Effector CD8-positive, alpha-beta T cell (primary cell): Measurements from ENCODE around the gene ANG.
"Not testable (repeated sequence)": the region's sequence is repeated elsewhere in the genome, so short reads cannot be mapped to it uniquely, and the experiment has no call there.

Experiments used
- DNase-seq: peaks from one replicate; lab custom pipeline; 2025; lab: John Stamatoyannopoulos, UW
- total RNA-seq, 4 experiments: gene quantifications; one replicate each; lab custom pipeline; 2026; lab: John Stamatoyannopoulos, UW

Gene ANG
- 0 to 0.72 (median 0.24) reads per million in 4 experiments for total RNA-seq

GRCh38 chr14:20688167-20688839 is at the start of gene ANG:
ANG (plus strand) TSS chr14:20688764; CDS start chr14:20693565, 4,801 bp downstream.
- no peak for DNase-seq

GRCh38 chr14:20641591-20641990 is 47.0 kb upstream of the ANG start, which contains the start of gene OR6S1:
OR6S1 (minus strand) TSS chr14:20641691; CDS start chr14:20641691, 0 bp downstream.
- DNase-seq: no peak

- no peak for DNase-seq
Observed at GRCh38 chr14:20642182-20642581, 46.4 kb upstream of the ANG start.

- DNase-seq: not testable (repeated sequence)
Observed at GRCh38 chr14:20642755-20643154, 45.8 kb upstream of the ANG start.

GRCh38 chr14:20644520-20644919 is 44.0 kb upstream of the ANG start:
- no peak for DNase-seq

GRCh38 chr14:20645481-20645880 is 43.1 kb upstream of the ANG start:
- DNase-seq: no peak

- no peak for DNase-seq
Observed at GRCh38 chr14:20652996-20653975, 35.3 kb upstream of the ANG start.

GRCh38 chr14:20655851-20656250 is 32.7 kb upstream of the ANG start:
- no peak for DNase-seq

- DNase-seq: no peak
Observed at GRCh38 chr14:20656274-20656673, 32.3 kb upstream of the ANG start.

GRCh38 chr14:20657216-20658211 is 31.1 kb upstream of the ANG start:
- DNase-seq: no peak

- no peak for DNase-seq
Observed at GRCh38 chr14:20658246-20658645, 30.3 kb upstream of the ANG start.

GRCh38 chr14:20659336-20659735 is 29.2 kb upstream of the ANG start:
- DNase-seq: no peak

GRCh38 chr14:20659813-20660395 is 28.7 kb upstream of the ANG start:
- no peak for DNase-seq

- DNase-seq: no peak
Observed at GRCh38 chr14:20661197-20661596, 27.4 kb upstream of the ANG start.

- peak; percentile 53 for DNase-seq
Observed at GRCh38 chr14:20662968-20663732, 25.4 kb upstream of the ANG start.

GRCh38 chr14:20666400-20666961 is 22.1 kb upstream of the ANG start:
- DNase-seq: not testable (repeated sequence)

- no peak for DNase-seq
Observed at GRCh38 chr14:20667957-20668356, 20.6 kb upstream of the ANG start.

- no peak for DNase-seq
Observed at GRCh38 chr14:20668969-20669368, 19.6 kb upstream of the ANG start.

GRCh38 chr14:20671597-20672283 is 16.8 kb upstream of the ANG start:
- no peak for DNase-seq
